ENCODE measurements around the gene MTMR1.

MTMR1 gene

DNA sequence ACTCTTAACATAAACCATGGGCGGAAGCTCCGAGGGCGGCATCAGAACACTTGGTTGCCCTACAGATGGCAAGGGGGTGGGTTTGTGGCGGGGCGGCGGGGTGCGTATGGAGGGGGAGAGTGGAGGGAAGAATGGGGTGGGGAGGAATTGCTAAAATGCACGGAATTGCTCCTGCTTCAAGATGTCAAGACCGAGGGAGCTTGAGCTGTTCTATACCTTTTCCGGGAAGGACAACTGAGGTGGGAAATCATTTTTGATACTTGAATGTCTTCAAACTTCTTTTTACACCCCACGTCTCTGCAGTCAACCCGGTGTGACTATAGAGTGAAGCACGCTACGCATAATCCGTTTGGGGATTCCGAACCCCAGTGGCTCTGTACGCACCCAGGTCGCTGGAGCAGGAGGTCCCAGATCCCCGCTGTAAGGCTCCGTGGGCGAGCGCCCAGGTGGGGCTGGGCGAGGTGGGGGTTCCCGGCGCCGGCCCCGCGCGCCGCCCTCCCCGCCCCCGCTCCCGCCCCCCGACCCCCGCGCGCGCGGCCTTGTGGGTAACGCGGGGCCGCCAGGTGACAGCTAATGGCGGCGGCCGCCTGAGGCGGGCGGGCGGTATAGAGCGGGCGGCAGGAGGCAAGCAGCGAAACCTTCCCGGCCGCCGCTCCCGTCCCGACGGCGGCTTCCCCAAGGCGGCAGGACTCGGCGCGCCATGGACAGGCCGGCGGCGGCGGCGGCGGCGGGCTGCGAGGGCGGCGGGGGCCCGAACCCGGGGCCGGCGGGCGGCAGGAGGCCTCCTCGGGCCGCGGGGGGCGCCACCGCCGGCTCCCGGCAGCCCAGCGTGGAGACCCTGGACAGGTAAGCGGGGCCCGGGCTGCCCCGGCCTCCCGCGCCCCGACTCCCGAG lies at the start of gene MTMR1:
MTMR1 (plus strand) TSS at position 566 of the 894 bp plus-strand sequence; CDS start at position 701, 135 bp downstream.
- peak; percentile 38 for DNase-seq

DNA sequence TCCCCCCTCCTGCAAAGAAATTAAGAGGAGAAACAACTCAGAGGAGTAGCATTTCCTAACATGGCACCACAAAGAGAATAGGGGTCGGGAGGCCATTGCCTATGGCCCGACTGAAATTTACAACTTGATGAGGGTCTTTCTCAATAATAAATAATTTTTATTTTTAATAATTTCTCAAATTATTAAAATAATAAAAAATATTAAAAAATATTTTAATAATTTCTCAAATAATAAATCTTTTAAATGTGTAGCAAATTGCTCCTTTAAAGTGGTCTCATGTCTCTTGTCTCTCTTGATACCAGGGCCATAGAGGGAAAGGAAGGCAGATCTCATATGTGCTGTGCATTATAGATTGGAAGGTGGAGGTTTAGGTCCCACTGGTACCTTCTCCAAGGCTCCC lies 49.2 kb upstream of the MTMR1 start:
- no peak for DNase-seq

DNA sequence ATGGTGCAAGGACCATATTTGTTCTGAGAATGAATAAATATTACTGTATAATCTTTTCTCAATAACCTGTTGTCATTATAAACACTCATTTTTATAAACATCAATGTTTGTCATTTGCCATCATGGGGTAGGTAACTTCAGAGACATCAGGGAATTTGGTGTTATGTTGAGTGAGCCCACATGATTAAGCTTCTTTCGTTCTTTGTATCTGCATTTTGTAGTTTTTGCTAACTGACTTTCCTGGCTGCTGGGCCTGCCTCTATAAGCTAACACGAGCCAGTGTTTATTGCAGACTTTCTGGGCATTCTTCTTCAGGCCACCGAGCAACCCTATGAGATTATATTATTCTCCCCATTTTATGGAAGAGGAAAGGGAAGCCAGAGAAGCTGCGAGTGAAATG lies 48.8 kb upstream of the MTMR1 start:
- DNase-seq: no peak

DNA sequence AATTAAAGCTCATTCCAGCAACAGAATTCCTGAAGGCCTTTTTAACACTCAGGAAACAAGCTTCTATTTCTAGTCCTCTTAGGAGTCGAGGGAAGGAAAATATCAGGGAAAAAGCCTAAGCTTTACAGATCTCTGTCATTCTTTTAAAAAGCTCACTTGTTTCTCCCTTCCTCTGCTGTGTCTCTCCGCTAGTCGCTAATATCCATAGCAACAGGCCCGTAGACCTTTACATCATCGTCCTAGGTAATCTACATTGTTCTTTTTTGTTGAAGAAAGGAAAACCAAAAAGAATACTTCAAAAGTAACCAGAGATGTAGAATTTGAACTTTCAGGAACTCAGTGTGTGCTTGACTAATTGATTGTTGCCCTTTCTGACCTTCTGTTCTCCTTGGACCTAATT lies 45.9 kb upstream of the MTMR1 start:
- DNase-seq: no peak

DNA sequence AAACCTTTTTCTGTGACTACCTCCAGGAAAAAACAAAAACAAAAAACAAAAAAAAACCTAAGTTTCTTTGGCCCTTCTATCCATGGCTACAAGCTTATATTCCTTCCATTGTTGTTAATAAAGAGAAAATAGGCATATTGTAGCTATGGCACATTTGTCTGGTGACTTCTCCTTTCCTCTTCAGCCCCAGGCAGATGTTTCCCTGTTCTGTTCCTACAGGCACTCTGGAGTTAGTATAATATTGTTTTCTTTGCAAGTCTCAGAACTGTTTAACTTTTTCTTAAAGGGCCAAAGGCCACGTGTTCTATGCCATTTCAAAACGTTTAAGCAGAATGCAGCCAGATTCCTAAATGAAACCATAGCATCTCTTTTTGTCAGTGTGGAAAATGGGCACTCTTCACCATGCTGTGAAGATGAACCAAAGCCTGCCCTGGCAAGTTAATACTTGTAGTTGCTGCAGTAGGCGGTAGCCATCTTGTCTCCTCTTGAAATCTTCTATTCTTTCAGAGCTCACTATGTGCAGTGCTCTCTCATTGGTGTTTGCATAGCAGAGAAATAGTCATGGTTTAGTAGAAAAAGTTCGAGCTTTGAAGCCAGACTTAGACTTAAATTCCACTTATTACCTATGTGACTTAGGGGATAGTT lies 44.8 kb upstream of the MTMR1 start:
- no peak for DNase-seq

DNA sequence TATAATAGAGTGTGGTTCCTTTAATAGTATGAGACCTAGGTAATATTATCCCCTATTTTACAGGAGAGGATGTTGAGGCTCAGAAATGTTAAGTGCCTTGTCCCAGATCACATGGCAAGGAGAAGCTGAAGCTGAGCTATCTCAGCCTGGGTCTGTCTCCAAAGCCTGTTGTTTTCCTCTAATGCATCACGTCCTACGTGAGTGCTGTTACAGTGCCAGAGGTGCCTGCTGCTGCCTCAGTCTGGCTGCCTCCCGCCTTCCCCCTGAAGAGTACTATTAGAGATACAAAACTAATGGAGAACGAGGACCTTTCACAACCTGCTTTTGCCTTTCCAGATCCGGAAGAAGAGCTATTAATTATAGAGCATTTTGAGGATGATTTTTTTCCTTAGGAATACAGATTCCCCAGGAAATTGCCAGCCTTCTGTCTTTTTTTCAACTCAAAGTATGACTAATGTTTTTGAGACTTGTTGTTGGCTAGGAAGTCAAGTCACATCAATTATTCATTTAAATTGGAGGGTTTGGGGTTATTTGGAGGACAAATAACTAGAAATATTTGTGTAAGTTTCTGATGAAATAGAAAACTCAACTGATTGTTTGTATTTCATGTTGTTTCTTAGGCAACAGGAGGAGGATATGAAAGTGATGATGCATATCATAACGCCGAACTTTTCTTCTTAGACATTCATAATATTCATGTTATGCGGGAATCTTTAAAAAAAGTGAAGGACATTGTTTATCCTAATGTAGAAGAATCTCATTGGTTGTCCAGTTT lies 43.9 kb upstream of the MTMR1 start:
- no peak for DNase-seq

DNA sequence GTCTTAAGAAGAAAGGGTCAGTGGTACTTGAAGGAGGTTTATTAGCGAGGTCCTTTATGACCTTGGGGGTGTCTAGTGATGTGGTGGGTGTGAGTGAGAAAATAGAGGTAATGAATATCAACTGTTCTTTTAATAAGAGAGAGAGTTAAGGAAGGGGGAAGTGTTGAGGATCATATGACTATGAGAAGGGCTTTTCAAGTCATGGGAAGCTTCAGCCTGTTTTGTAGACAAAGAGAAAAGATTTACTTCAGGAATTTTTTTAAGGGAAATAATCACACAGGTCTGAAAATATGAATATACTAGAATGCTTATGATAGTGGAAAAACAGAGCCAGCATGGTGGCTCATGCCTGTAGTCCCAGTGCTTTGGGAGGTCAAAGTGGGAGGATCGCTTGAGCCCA lies 41.3 kb upstream of the MTMR1 start:
- DNase-seq: no peak

DNA sequence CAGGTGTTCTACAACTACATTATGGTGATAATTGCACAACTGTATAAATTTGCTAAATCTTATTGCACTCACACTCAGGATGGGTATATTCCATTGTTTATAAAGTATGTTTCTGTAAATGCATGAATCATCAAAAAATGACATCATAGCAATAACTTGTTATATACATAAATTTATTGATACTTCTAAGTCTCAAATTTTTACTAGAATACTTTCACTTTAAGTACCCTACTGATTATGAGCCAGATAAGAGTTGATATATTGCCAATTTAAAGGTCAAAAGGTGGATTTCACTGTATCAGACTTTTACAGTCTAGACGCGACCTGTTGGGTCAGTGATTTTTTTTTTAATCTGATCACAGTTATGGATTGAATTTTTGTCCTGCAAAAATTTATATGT lies 37.4 kb upstream of the MTMR1 start:
- DNase-seq: no peak

DNA sequence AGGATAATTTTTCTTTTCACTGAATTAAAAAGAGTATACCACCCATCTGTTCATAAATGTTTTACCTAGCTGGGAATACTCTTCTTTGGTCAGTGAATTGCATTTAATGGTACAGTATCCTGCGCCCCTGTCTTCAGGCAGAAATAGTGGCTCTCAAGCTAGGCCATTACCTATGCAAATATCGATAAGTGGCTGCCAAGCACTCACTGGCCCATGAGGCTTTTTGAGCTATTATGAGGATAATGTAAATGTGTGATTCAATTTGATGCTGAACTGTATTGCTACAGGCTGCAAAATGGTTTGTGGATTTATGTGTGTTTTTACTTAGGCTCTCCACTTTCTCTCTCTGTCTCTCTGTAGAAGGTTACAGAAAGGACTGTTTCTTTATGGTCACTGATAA lies 30.1 kb upstream of the MTMR1 start:
- peak; percentile 45 for DNase-seq

DNA sequence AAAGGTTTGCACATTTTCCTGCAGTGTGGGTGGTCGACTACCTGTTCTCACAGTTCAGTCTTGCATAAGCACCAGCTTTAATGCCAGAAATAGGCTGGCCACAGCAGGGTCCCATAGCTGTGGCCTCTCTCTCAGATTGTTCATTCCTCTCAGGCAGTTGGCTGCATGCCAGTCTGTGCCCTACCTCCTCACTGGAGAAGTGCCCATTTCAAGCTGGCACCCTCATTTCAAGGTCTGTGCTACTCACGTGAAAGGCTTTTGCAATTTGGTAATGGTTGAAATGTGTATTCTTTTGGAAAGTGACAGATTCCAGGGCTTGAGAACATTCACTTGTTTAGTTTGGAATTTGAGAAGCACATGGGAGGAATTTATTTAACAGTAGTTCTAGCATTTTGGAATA lies 28.9 kb upstream of the MTMR1 start:
- DNase-seq: peak; percentile 92

DNA sequence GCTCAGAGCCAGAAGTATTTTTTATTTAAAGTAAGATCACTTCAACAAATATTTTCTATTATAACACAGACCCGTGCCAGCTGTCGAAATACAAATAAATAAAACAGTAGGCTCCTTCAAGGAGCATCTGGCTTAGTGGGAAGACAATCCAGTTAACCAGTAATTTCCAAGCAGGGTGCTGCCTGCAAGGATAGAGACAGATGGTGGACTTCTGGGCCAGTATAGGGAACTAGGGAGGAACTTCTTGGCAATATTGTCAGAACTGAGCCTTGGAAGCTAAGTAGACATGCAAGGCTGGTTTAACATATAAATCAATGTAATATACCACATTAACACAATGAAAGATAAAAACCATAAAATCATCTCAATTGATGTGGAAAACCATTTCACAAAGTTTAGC lies 17.0 kb upstream of the MTMR1 start:
- DNase-seq: no peak

DNA sequence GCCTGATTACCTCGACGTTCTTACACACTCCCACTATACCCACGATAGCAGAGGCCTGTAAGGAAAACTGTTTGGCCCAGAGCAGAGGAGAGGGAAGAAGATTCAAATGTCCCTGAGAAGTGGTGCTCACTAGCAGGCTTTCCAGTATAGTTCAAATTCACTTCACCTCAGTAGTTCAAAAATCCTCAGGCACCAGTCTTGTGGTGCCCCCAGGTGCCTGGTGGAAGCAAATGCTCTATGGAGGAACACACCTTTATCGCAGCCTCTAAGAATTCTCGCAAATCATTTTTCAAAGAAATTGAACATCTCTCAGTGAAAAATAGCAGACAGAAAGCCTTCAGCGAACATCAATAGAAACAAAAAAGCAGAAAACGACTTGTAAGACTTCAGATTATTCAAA lies 12.2 kb upstream of the MTMR1 start:
- peak; percentile 48 for DNase-seq

DNA sequence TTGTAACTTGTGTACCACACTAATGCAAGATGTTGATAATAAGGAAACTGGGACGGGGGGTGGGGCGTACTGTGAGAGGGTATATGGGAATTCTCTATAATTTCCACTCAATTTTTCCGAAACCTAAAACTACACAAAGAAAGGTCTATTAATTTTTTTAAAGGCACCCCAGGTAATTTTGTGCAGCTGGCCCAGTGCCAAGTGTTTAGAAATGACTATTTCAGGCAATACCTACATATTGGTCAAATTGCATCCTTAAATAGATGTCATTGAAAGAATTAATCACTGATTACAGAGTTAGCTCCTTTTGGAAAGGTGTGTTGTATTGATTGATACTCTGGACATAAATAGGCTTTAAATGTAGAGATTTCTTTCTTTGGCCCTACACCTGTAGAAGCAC lies 10.1 kb upstream of the MTMR1 start:
- no peak for DNase-seq

DNA sequence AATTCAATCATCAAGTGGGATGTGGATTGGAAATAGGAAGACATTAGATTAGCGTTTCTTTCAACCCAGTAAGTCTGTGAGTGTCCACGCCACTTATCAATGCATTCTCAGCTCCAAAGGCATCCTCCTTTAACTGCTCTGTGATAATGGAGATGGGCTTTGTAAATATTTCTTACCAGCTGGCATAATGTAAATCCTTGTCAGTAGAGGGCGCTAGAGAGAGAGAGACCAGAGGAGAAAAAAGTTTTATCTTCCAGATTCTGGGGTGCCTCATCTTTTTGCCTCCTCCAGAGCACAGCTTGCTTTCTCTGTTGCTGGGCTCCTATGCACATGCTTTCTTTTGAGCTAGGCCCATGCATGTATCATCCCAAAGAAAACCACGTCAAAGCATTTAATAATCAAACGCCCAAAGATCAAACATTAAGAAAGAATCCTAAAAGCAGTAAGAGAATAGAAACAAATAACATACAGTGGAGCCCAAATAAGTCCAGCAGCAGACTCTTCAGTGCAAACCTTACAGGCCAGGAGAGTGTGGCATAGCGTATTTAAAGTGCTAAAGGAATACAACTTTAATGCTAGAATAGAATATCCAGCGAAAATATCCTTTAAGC lies 9.6 kb upstream of the MTMR1 start:
- peak; percentile 63 for DNase-seq

DNA sequence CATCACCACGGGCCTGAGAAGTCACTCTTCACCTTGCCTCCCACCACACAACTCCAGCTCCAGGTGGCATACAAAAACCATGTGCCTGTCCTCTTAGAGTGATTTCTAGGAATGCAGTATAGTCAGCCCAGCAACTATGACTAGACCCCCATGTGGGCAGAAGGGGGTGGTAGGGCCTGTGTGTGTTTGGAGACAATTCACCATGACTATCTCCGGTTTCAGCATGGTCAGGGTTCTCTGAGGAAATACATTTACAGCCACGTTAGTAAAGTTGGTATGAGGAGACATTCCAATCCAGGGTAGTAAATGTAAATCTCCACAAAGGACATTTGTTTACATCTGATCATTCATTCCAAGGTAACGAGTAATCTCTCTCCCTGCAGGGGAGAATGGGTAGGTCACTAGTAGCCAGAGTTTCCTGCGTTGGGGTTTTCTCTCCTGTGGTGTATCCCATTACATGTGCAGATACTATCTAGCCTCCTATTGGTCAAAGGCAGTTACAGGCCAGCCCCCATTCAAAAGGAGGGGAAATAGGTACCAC lies 4.2 kb upstream of the MTMR1 start:
- no peak for DNase-seq

DNA sequence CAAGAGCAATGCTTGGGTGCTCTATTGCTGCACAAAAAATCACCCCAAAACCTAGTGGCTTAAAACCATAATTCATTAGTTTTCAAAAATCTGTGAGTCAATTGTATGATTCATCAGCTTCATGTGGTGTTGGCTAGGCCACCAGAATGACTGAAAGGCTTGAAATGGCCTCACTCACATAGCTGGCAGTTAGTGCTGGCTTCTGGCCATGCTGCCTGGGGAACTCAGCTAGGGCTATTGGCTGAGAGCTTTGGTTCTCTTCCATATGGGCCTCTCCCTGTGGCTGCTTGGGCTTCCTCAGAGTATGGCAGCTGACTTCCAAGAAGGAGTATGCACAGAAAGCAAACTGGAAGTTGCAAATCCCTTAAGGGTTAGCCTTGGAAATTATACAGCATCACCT lies 3.1 kb upstream of the MTMR1 start:
- no peak for DNase-seq

DNA sequence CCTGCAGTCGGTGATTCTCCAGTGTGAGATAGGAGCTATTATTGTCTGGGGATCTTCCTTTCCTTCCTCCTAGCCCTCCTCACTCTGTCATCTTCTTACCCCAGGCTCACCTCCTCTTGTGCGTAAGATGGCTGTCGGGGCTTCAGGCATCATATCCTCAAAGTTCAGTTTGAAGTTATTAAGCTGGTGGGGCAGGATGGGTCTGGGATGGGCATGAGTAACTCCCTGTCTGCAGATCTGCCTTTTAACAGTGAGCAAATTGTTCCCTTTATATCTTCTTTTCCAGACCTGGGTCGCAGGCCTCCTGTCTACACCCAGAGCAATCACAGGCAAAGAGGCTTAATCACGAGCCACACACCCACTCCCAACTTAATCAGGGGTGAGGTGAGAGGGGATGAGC lies 900 bp upstream of the MTMR1 start:
- DNase-seq: no peak

DNA sequence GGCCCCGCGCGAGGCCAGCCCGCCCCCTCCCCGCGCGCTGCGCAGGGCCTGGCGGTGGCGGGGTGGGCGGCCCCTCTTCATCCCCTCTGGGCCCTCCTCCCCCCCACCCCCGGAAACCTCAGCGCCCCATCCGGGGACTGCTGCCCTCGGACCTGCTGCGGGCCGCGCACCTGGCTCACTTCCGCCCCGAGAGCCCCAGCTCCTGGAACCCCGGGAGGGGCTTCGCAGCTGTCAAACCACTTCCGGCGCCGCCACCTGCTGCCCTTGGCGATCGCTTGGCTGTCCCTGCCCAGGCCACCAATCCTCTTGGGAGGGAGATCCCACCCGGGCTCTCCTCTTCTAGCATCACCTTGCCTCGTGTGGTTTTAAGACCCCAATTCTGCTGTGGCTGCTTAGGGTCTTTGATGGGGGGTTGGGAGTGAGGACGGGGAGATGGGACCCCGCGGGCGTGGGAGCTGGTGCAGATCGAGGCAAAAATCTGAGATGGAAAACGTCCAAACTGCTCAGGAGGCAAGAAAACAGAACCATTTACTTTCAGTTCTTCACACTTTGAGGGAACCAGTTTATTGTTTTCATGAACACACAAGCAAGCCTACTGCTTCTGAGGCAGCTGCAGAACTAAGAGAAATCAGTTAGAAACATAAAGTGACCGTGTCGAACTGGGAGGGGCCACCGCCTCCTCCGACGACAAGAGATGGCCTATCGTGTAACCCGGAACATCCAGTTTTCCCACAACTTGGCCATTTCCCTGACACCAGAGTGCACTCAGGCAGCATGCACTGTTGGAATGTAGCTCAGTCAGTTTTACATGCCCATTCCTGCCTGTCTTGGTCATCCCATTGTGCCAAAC lies 754 bp downstream of the MTMR1 start:
- DNase-seq: peak; percentile 81

DNA sequence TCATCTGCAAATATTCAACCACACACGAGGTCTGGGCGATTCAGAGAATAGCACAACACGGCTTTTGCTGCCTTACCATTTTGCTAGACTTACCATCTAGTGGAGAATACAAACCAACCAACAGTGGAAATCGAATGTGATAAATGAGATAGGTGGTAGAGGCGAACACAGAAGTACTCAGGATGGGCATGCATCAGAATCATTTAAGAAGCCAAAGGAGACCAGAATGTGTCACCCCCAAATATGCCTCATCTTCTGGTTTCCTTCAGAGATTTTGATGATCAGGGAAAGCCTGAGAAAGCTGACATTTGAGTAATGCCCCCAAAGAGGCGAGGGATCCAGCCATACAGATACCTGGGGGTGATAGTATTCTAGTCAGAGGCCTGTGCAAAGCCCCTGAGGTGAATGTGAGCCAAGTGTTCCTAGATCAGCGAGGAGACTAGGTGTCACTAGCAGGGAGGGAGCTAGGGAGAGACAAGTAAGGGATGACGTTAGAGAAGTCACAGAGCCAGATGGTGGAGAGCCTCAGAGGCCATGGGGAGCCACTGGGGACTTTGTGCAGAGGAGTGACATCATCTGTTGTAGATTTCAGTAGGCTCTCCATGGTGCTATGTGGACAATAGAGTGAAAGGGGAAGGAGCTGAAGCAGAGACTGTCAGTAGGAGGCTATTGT lies 1.7 kb downstream of the MTMR1 start:
- DNase-seq: no peak

DNA sequence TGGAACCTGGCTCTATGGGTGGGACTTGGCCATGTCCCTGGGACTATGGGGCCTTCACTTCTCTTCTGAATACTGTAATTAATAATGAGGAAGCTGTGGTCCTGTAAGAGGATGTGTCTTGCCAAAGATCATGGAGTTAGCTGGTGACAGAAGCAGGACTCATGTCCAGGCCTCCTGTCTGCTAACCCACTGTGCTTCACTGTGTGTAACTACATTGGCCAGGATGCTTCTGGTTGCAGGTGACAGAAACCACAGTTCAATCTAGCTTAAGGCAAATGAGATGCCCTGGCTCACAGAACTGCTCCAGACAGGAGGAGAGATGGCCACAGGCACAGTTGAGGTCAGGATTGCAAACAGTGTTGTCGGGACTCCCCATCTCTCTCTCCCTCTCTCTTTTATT lies 3.1 kb downstream of the MTMR1 start:
- no peak for DNase-seq

DNA sequence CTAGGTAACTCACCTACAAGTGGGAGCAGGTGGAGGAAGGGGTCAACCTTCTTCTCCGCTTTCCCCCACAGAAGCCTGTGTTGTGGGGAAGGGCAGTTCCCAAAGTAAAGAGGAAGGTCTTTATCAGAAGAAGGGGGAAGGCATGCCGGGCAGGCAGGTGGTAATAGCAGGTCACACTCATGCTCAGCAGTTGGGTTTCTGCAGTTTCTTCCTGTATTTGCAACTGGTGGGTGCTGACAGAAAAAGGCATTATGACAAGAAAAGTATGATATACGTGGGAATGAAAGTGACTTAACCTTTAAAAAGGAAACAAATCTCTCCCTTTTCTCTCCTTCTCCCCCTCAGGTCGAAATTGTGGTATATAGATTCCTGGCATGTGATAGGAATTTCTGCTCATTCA lies 3.7 kb downstream of the MTMR1 start:
- DNase-seq: no peak
